Neuron (in vitro differentiated cells): ENCODE data around the gene ACOT8.
"Not testable (repeated sequence)": the region's sequence is repeated elsewhere in the genome, so short reads cannot be mapped to it uniquely, and the experiment has no call there.

ENCODE experiments used
- H2AFZ ChIP-seq: one replicate; pipeline ENCODE4 v1.6.1; 2013; ENCODE audit warnings: low read depth, mild to moderate bottlenecking, inconsistent platforms, low read length, moderate library complexity
- H3K27me3 ChIP-seq: one replicate; pipeline ENCODE4 v1.6.1; 2013; ENCODE audit warnings: low read length; ENCODE audit not compliant: insufficient read depth
- H3K36me3 ChIP-seq: one replicate; pipeline ENCODE4 v1.6.1; 2013; ENCODE audit warnings: low read length; ENCODE audit not compliant: insufficient read depth
- H3K4me1 ChIP-seq: one replicate; pipeline ENCODE4 v1.6.1; 2013; ENCODE audit warnings: low read length; ENCODE audit not compliant: insufficient read depth
- H3K4me3 ChIP-seq: 2 replicates; pipeline ENCODE4 v1.5.1; 2013; ENCODE audit warnings: mild to moderate bottlenecking, low read length, moderate library complexity
- H3K9me3 ChIP-seq: one replicate; pipeline ENCODE4 v1.6.1; 2013; ENCODE audit warnings: low read length

The ACOT8 gene

GRCh38 chr20:45857114-45857881 lies at the start of gene ACOT8, which contains the start of gene ZSWIM3:
ACOT8 (minus strand) TSS chr20:45857392; CDS start chr20:45857315, 77 bp downstream.
ZSWIM3 (plus strand) TSS chr20:45857614; CDS start chr20:45857826, 212 bp downstream.
- peak within 1 kb of the TSS; percentile 21 for H2AFZ ChIP-seq
- H3K36me3 ChIP-seq = peaks cover 4% of the 10 kb centered on the region
- no peaks in the 10 kb centered on the region for H3K27me3 ChIP-seq
- H3K4me3 ChIP-seq = peak within 1 kb of the TSS; percentile 77
- peaks cover 19% of the 10 kb centered on the region for H3K4me1 ChIP-seq
- H3K9me3 ChIP-seq = no peaks in the 10 kb centered on the region

DNA sequence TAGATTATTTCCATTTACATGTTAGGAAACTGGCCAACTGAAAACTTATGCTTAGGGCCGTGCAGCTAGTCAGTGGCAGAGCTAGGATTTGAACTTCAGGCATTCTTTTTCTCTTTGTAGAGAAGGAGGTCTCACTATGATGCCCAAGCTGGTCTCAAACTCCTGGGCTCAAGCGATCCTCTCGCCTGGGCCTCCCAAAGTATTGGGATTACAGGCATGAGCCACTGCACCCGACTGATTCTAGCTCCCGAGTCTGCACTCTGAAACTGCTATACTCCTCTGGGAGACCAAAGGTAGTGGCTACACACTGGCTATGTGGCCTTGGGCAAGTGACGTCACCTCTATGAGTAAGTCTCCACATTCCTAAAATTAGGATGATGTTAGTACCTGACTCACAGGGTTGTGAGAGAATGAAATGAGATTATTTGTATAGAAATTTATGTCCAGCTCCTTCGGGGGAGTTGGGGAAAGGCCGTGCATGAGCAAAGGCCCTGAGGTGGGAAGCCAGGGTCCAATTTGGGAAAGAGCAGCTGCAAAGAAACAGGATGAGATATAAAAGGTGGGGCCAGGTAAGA lies 48.4 kb upstream of the ACOT8 start:
- H2AFZ ChIP-seq = no peak overlapping the region
- peaks cover 76% of the 10 kb centered on the region for H3K36me3 ChIP-seq
- peaks cover 11% of the 10 kb centered on the region for H3K4me1 ChIP-seq
- no peaks in the 10 kb centered on the region for H3K9me3 ChIP-seq
- H3K4me3 ChIP-seq = no peak overlapping the region
- H3K27me3 ChIP-seq = no peaks in the 10 kb centered on the region

DNA sequence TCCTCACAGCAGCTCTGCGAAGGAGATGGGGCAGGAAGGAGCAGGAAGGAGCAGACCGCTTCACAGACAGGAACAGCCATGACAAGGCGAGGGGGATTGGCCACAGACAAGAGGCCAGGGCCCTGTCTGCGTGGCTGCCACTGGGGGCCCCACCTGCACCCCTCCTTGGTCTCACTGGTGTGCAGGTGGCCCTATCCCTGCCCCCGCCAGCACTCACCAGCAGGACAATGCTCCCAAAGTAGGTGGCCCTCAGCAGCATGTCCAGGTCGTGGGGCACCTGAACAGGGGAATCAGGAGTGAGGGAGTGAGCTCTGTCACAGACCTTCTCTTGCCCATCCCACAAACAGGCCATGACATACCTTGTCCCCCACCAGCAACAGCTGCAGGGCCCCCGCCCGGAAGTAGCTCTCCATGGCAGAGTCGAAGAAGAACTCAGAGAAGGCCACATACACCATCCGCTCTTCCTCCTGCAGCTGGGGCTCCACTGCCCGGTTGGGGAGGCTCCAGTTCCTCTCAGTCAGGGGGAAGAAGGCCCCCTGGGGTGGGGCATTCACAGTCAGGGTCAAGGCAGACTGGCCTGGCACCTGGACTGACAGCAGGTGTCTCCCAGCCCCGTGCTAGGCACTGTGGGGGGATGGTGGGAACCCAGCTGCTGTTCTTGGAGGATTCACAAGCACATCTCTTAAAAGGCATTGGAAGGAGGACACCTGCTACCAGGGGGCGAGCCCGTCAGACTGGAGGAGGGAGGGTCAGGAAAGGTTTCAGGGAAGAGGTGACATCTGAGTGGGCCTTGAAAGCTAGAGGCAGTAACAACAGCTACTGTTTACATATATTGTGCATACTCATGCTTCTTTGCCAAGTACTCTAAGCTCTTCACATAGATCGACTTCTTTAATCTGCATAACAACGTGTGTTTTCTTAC lies 47.7 kb upstream of the ACOT8 start:
- H3K36me3 ChIP-seq = peaks cover 75% of the 10 kb centered on the region
- no peaks in the 10 kb centered on the region for H3K27me3 ChIP-seq
- H2AFZ ChIP-seq = no peak overlapping the region
- H3K4me3 ChIP-seq = no peak overlapping the region
- no peaks in the 10 kb centered on the region for H3K9me3 ChIP-seq
- peaks cover 6% of the 10 kb centered on the region for H3K4me1 ChIP-seq

DNA sequence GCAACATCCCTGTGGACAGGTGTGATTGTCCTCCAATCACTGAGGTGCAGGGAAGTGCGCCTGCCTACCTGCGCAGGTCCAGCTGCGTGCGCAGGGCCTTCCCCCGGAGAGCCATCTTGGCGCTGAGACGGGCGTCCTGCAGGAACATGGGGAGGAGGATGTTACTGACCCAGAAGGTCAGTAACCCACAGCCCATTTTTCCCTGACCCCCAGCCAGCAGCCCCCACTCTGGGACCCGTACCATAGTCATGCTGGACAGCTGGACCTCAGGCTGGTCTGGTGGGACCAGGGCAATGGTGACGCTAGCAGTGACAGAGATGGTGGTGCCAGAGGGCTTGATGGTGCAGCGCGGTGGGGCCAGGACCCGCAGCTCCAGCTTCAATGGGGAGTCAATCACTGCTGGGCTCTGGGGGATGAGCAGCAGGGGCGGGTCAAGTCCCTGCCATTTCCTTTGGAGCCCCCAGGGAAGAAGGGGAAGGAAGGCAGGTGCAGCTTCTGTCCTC lies 45.1 kb upstream of the ACOT8 start:
- H3K27me3 ChIP-seq = no peaks in the 10 kb centered on the region
- no peak overlapping the region for H3K4me3 ChIP-seq
- no peak overlapping the region for H2AFZ ChIP-seq
- no peaks in the 10 kb centered on the region for H3K9me3 ChIP-seq
- H3K4me1 ChIP-seq = no peaks in the 10 kb centered on the region
- H3K36me3 ChIP-seq = peaks cover 77% of the 10 kb centered on the region

GRCh38 chr20:45901332-45901731 lies 44.1 kb upstream of the ACOT8 start:
- H3K4me3 ChIP-seq, H3K9me3 ChIP-seq, H3K4me1 ChIP-seq, H2AFZ ChIP-seq, H3K27me3 ChIP-seq: not testable (repeated sequence)
- peaks cover 83% of the 10 kb centered on the region for H3K36me3 ChIP-seq

DNA sequence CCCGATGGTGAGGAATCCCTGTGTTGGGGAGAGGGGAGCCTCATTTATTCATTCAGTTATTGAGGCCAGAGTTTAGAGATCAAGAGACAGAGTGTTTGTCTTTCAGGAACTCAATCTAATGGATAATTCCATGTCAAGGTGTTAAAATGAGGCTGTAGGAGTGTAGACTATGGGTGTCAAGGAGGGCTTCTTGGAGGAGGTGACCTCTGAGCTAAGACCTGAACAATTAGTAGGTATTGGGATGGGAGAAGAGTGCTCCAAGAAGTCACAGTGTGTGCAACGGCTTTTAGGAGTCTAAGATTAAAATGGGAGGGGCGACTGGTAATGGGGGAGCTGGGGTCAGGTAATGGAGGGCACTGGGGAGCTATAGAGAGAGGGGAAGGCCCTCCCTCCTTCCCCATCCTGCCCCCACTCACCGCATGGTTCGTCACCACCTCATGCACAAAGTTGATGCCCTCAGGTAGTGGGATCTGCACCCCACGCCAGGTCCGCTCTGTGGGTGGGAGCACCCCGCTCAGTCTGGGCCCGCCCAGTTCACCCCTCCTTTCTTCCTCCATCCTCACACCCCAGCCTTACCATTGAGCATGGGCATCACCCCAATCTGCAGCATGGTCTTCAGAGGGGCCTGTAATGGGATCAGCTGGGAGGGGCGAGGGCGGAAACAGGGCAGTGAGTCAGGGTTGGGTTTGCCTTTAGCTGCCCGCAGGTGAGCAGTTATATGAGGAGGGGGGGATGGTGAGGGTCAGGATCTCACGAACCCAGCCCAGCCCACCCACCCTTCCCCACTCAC lies 42.0 kb upstream of the ACOT8 start:
- no peak overlapping the region for H2AFZ ChIP-seq
- peaks cover 71% of the 10 kb centered on the region for H3K36me3 ChIP-seq
- no peaks in the 10 kb centered on the region for H3K27me3 ChIP-seq
- no peak overlapping the region for H3K4me3 ChIP-seq
- no peaks in the 10 kb centered on the region for H3K9me3 ChIP-seq
- H3K4me1 ChIP-seq = peaks cover 1% of the 10 kb centered on the region

- H3K4me3 ChIP-seq = no peak overlapping the region
- no peaks in the 10 kb centered on the region for H3K9me3 ChIP-seq
- peaks cover 10% of the 10 kb centered on the region for H3K4me1 ChIP-seq
- peaks cover 63% of the 10 kb centered on the region for H3K36me3 ChIP-seq
- H3K27me3 ChIP-seq = no peaks in the 10 kb centered on the region
- no peak overlapping the region for H2AFZ ChIP-seq
Observed at GRCh38 chr20:45898285-45898684, 41.1 kb upstream of the ACOT8 start.

- Histone ChIP-seq H3K27me3 (no peaks in the 10 kb centered on the region), H2AFZ (no peak overlapping the region), H3K4me1 (peaks cover 10% of the 10 kb centered on the region), H3K9me3 (no peaks in the 10 kb centered on the region), H3K4me3 (no peak overlapping the region), H3K36me3 (peaks cover 57% of the 10 kb centered on the region)
Observed at GRCh38 chr20:45897692-45898091, 40.5 kb upstream of the ACOT8 start.

DNA sequence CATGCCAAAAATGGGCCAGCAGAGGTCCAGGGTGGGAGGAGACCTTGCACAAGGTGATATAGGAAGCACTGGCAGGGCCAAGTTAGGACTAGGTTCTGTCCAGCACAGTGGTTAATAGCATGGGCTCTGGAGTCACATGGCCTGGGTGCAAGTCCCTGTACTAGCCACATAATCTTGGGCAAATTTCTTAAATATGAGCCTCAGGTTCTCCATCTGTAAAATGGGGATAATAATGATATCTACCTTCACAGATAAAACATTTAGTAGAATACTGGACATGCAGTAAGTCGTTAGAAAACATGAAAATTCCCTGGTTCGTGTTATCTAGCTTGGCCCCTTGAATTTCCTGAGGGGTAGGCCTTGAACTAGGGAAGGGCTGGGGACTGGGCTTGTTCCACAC lies 40.1 kb upstream of the ACOT8 start:
- Histone ChIP-seq H3K9me3 (no peaks in the 10 kb centered on the region), H3K4me1 (peaks cover 13% of the 10 kb centered on the region), H2AFZ (no peak overlapping the region), H3K36me3 (peaks cover 53% of the 10 kb centered on the region), H3K4me3 (no peak overlapping the region), H3K27me3 (no peaks in the 10 kb centered on the region)

GRCh38 chr20:45896641-45897161 lies 39.5 kb upstream of the ACOT8 start:
- Histone ChIP-seq H3K36me3 (peaks cover 48% of the 10 kb centered on the region), H3K4me1 (peaks cover 18% of the 10 kb centered on the region), H3K9me3 (no peaks in the 10 kb centered on the region), H3K27me3 (no peaks in the 10 kb centered on the region), H3K4me3 (no peak overlapping the region), H2AFZ (no peak overlapping the region)

GRCh38 chr20:45894797-45895196 lies 37.6 kb upstream of the ACOT8 start:
- Histone ChIP-seq H2AFZ (no peak overlapping the region), H3K4me3 (no peak overlapping the region), H3K27me3 (no peaks in the 10 kb centered on the region), H3K4me1 (peaks cover 26% of the 10 kb centered on the region), H3K36me3 (peaks cover 42% of the 10 kb centered on the region), H3K9me3 (no peaks in the 10 kb centered on the region)

DNA sequence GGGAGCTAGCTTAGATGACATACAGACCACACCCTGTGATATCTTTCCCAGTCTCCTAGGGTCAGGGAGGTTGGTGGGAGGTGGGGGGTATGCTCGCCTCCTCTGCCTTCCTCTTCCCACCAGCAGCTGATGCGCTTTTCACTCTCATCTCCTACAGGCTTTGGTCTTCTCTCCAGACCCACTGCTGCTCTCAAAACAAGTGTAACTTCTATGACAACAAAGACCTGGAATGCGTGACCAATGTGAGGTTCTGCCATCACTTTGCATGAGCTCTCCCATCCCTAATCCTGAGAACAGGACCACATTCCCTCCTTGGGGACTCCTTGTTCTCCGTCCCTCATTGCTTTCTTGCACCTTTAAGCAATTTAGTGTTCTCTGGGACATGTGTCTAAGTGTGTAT lies 36.6 kb upstream of the ACOT8 start:
- Histone ChIP-seq H2AFZ (no peak overlapping the region), H3K36me3 (peaks cover 34% of the 10 kb centered on the region), H3K4me1 (peaks cover 26% of the 10 kb centered on the region), H3K4me3 (no peak overlapping the region), H3K9me3 (no peaks in the 10 kb centered on the region), H3K27me3 (no peaks in the 10 kb centered on the region)
